ENCODE data around the gene MMP19.

DNA sequence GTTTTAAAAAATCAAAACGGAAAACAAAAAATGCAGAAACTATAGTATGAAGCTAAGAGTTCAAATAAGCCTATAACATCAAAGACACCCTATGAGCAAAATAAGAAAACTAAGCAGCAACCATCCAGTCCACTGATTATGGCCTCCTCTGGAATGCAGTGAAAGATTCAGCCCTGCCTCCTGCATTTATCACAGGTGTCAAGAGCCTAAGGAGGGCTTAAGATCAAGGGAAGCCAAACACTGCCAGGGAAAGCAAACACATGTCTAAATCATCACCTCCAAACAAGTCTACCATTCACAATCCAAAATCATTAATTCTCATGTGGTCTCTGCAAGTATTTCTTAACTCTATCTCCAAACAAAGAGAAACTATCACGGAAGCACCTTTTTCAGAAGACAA, 53.6 kb downstream of the MMP19 start:
- TF ChIP-seq, protein P1, sequence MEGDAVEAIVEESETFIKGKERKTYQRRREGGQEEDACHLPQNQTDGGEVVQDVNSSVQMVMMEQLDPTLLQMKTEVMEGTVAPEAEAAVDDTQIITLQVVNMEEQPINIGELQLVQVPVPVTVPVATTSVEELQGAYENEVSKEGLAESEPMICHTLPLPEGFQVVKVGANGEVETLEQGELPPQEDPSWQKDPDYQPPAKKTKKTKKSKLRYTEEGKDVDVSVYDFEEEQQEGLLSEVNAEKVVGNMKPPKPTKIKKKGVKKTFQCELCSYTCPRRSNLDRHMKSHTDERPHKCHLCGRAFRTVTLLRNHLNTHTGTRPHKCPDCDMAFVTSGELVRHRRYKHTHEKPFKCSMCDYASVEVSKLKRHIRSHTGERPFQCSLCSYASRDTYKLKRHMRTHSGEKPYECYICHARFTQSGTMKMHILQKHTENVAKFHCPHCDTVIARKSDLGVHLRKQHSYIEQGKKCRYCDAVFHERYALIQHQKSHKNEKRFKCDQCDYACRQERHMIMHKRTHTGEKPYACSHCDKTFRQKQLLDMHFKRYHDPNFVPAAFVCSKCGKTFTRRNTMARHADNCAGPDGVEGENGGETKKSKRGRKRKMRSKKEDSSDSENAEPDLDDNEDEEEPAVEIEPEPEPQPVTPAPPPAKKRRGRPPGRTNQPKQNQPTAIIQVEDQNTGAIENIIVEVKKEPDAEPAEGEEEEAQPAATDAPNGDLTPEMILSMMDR (conservative IDR thresholded peaks at IDR 0.05 in 1 of 2, IDR thresholded peaks at IDR 0.05 in 1 of 2; ENCODE audit: extremely low read depth in 1 of 2, insufficient read depth in 1 of 2, low read depth in 1 of 2, low read length in 2 of 2), result no peak
- TF ChIP-seq EZH2 (IDR thresholded peaks at IDR 0.05; ENCODE audit: borderline replicate concordance, low read length), result no peak

All from mammary epithelial cell (primary cell).